NCI-H510A treated with DMSO at 0.1 percent for 48 hours (cell line): Measurements from ENCODE around the gene CASP7.

Experiments
- DNase-seq: peaks from one replicate; lab custom pipeline; 2025; lab: John Stamatoyannopoulos, UW

CASP7 gene

GRCh38 chr10:113666682-113667252 lies 12.9 kb upstream of the CASP7 start:
- DNase-seq: no peak

DNA sequence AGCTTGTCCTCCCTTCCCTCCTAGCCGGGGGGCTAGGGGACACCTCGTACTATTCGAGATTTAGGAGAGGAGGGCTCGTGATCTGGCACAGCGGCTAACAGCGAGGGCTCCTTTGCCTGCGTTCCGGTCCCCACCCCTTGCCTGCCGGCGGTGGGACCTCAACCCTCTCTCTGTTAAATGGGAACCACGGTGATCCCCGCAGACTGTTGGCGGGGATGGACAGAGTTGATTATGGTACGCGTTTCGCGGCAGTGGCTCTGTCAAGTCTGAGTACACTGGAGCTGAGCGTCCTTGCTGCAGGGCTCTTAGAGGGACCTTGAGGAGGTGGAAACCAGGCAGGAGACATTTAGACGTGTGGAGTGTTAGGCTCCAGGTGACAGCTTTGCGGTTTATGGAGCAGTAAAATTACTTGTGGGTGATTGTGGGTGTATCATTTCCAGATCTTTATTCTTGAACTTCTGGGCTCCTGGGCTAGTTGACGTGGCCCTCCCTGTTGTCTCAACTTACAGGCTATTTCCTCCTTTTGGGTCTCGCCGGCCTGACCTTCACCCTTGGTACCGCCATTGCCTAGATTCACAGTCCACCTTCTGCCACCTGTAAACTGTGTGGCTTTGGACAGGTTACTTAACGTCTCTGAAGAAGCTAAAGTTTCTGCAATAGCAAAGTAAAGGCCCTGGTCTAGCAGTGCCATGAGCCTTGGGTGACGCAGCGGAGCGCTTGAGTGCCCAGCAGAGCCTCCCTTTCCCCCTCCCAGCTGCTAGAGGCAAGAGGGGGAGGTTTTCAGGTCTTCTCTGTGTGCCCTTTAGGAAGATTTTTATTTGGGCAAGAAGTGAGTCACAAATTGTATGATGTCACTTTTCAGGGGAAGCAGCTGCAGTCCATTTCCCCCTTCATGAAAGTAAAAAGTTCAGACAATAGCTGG lies 739 bp downstream of the CASP7 start:
- DNase-seq: peak; percentile 58

- DNase-seq: no peak
Observed at GRCh38 chr10:113681533-113682470, 2.1 kb downstream of the CASP7 start.

DNA sequence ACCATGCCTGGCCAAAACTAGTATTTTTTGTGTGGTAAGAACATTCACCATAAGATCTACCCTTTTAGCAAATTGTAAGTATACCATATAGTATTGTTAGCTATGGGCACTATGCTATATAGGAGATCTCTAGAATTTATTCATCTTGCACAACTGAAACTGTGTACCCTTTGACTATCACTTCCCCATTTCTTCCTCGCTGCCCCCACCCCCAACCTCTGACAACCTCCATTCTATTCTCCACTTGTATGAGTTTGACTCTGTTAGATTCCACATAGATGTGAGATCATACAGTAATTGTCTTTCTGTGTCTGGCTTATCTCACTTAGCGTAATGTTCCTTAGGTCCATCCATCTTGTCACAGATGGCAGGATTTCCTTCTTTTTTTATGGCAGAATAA lies 3.6 kb downstream of the CASP7 start:
- no peak for DNase-seq

DNA sequence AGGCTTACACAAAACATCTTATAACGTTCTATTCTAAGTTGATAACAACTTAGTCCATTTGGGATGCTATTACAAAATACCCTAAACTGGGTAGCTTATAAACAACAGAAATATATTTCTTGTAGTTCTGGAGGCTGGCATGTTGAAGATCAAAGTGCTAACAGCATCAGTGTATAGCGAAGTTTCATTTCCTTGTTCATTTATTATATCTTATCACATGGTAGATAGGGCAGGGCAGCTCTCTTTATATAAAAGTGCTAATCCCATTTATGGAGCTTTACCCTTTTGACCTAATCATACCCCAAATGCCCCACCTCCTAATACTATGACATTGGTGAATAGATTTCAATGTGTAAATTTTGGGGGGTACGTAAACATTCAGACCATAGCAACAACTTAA lies 6.3 kb downstream of the CASP7 start:
- DNase-seq: no peak

DNA sequence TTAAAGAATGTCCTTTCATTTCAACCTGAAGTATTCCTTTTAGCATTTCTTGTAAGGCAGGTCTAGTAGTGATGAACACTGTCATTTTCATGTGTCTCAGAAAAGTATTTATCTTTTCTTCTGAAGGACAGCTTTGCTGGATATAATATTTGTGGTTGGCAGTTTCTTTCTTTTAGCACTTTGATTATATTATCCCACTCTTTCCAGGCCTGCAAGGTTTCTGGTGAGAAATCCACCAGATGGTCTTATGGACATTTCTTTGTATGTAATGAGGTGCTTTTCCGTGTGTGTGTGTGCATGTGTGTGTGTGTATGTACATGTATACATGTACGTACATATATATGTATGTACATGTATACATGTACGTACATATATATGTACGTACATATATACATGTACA lies 7.3 kb downstream of the CASP7 start:
- no peak for DNase-seq

DNA sequence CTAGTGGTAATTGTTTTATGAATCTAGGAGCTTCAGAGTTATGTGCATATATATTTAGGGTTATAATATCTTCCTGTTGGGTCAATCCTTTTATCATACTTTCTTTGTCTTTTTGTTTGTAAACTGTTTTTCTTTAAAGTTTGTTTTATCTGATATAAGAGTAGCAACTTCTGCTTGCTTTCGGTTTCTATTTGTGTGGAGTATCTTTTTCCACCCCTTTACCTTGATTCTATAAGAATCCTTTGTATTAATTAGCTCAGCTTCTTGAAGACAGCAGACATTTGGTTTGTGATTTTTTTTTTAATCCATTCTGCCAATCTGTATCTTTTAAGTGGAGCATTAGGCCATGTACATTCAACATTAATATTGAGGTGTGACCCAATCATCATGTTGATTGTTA lies 9.3 kb downstream of the CASP7 start:
- no peak for DNase-seq

DNA sequence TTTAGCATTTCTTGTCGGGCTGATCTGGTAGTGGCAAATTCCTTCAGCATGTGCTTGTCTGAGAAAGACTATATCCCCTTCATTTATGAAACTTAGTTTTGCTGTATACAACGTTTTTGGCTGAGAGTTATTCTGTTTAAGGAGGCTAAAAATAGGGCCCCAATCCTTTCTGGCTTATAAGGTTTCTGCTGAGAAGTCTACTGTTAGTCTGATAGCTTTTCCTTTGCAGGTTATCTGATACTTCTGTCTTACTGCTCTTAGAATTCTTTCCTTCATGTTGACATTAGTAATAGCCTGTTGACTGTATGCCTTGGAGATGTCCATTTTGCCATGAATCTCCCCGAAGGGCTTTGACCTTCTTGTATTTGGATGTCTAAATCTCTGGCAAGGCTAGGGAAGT lies 9.9 kb downstream of the CASP7 start:
- no peak for DNase-seq

DNA sequence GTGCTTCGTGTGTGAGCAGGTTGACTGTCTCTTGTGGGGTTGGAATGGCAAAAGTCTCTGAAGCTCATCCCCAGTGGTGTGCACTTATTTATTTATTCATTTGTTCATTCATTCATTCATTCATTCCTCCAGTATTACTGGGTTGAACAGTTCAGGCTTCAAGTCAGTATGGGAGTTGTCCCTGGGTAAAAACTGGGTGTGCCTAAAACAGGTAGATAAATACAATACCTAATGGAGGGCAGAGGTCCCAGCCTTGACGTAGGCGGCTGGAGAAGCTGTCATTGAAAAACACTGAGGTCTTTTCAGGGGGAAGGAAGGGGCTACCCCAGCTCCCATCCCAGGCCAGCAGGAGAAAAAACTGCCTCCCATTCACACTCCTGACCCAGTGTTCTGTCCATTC lies 11.0 kb downstream of the CASP7 start:
- DNase-seq: no peak

DNA sequence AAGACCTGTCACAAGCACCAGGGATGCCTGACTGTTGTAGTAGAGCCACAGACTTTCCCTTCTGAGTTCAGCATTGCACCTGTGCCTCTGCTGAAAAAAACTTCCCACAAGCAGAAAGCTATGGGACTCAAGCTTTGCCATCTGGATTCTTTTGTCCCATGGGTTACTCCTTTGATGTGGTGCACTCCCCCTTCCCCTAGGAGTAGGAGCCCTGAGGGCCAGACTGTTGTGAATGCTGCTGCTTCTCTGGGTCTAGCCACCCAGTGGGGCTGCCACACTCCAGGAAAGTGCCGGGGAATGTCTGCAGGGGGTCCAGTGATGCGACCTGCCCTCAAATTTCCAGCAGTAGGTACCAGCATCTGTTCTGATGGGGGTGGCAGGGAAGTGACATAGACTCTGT lies 11.7 kb downstream of the CASP7 start:
- DNase-seq: no peak

DNA sequence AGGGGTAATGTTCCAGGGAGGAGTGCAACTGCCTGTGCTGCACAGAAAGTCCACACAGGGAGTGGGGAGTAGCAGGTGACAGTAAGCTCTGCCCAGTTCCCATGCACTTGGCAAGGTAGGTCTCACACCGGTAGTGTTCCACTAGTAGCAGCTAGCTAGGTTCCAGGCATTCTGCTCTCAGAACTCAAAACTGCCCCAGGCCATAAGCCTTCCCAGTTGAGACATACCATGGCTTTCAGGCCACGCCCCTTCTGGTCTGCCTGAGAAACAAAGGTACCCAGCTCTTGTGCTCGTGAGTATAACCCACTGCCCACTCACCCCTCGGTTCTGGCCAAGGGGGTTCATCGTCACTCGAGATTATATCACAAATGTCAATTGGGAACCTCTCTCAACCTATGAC lies 12.6 kb downstream of the CASP7 start:
- DNase-seq: no peak

GRCh38 chr10:113693348-113693747 lies 13.6 kb downstream of the CASP7 start:
- no peak for DNase-seq

DNA sequence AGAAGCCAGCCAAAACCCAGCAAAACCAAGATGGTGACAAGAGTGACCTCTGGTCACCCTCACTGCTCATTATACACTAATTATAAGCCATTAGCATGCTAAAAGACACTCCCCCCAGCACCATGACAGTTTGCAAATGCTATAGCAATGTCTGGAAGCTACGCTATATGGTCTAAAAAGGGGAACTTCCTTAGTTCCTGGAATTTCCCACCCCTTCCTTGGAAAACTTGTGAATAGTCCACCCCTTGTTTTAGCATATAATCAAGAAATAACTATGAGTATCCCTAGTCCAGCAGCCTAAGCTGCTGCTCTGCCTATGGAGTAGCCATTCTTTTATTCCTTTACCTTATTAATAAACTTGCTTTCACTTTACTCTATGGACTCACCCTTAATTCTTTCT lies 16.0 kb downstream of the CASP7 start:
- DNase-seq: no peak

DNA sequence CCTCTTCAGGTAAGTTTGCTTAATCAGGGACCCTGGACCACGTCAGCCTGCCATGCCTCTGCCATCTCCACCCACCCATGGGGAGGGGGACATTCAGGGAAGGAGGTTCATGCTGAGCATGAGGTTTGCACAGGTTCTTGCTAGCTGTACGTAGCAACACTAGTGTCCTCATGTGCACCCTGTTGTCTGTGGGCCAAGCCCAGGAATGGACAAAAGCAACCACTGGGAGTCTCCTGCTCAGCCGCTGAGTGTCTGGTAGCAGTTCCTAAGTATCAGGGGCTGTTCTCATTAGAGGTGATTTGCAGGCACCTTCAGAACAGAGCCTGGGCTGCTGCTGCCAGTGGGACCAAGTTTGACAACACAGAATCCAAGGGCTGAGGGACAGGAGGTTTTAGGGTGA lies 17.9 kb downstream of the CASP7 start:
- DNase-seq: no peak

GRCh38 chr10:113704637-113705343 lies 25.1 kb downstream of the CASP7 start:
- DNase-seq: peak; percentile 66

GRCh38 chr10:113705344-113705652 lies 25.6 kb downstream of the CASP7 start:
- no peak for DNase-seq

GRCh38 chr10:113706623-113707022 lies 26.9 kb downstream of the CASP7 start:
- no peak for DNase-seq

GRCh38 chr10:113708640-113709039 lies 28.9 kb downstream of the CASP7 start:
- DNase-seq: no peak

DNA sequence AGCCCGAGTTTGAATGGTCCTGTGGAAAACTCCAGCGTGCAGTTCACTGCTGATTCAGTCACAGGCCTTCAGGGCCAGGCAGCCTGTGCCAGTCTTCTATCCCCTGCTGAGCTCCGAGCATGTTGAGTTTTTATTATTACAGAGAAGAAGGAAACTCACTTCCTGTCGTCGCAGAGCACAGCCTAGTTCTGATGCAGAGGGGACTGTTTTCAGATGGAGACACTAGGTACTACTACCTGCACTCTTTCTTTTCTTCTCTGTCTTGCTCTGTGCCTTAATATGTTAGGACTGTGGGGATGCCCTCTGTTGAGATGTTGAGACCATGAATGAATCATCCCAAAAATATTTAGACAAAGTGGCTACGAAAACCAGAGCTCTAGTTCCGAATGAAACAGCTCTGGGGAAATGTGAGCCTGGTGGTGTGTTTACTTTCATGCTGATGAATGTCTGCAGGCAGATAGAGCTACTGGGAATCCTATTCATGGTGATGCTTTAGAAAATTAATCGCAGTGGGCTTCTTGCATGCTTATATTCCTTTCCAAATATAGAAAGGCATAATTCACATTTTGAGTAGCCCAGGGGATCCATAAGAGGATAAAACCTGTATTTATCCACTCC lies 29.6 kb downstream of the CASP7 start:
- peak; percentile 71 for DNase-seq

DNA sequence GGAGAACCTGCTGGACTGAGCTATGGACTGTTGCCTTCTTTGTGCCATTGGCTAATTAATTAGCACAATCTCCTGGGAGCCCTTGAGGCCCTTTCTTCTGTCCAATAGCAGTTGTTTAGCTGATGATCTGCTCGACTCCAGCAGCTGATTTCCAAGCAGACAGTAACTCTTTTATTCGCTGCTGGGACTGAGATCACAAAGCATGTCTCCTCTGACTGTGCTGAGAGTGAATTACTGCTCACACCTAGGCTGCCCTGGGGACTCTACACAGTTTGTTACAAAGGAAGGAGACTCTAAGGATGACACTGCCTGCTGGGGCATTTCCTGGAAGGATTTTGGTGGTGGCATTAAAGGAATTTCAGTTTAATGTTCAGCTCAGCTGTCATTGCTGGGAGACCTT lies 31.4 kb downstream of the CASP7 start:
- DNase-seq: no peak

DNA sequence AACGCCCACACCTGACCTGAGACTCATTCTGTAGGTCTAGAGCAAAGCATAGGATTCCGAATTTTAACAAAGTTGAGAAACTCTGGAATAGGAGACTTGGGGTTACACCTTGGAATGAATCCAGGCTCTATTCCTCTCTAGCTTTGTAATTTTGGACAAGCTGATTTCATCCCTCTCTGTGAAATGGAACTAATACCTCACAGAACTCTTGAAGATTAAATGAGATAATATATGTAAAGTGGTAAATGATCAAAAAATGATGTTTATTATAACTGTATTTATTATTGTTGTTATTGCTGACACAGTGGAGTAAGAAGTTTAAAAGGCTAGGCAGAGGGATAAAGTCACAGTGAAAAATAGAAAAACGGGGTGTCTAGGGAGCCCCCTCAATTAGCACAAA lies 32.3 kb downstream of the CASP7 start:
- DNase-seq: no peak
